Aorta (tissue), 5 donors: ENCODE measurements around the gene ITPK1. TPM values are rescaled to one million over a fixed set of nuclear protein-coding genes. Genes with fewer than 3 reads are reported as not detected.

ENCODE experiments used
- ATAC-seq: fragments of 200-7000 bp; cut with Tn5 transposase; one replicate; pipeline ENCODE4 v1.9.1; 2022; ENCODE audit warnings: moderate library complexity; ENCODE audit not compliant: low FRiP score
- DNase-seq, 2 donors: peaks; one replicate each; pipeline ENCODE4 v3.0.0-alpha.2; 2020
- H3K27ac ChIP-seq, 2 donors: one replicate each; pipeline ENCODE4 v1.5.1; 2013; ENCODE audit warnings: low read length in 2 of 2, mild to moderate bottlenecking in 2 of 2, moderate library complexity in 2 of 2, control low read depth in 1 of 2, inconsistent platforms in 1 of 2, low read depth in 1 of 2
- H3K27me3 ChIP-seq, 2 donors: one replicate each; pipeline ENCODE4 v1.6.1; 2013; ENCODE audit warnings: control low read depth in 1 of 2, low read length in 1 of 2, mild to moderate bottlenecking in 1 of 2, moderate library complexity in 1 of 2; ENCODE audit not compliant: insufficient read depth in 2 of 2, control insufficient read depth in 1 of 2
- H3K36me3 ChIP-seq, 2 donors: one replicate each; pipeline ENCODE4 v1.6.1; 2013; ENCODE audit warnings: control low read depth in 1 of 2, low read length in 1 of 2, mild to moderate bottlenecking in 1 of 2; ENCODE audit not compliant: insufficient read depth in 2 of 2, control insufficient read depth in 1 of 2
- H3K4me1 ChIP-seq, 2 donors: one replicate each; pipeline ENCODE4 v1.6.1; 2013; ENCODE audit warnings: low read length in 2 of 2, control low read depth in 1 of 2, mild to moderate bottlenecking in 1 of 2, moderate library complexity in 1 of 2; ENCODE audit not compliant: insufficient read depth in 2 of 2, control insufficient read depth in 1 of 2
- H3K4me3 ChIP-seq, 2 donors: one replicate each; pipeline ENCODE4 v1.5.1; 2013; ENCODE audit warnings: low read length in 2 of 2, control low read depth in 1 of 2, mild to moderate bottlenecking in 1 of 2
- H3K9me3 ChIP-seq: one replicate; pipeline ENCODE4 v1.6.1; 2013; ENCODE audit warnings: mild to moderate bottlenecking, low read length; ENCODE audit not compliant: control insufficient read depth
- WGBS, 2 donors: extraction: QIAGEN DNeasy Blood & Tissue Kit; methylation state at CpG; one replicate each; pipeline ENCODE4 v1.1.7; 2013; 5-methylcytosine and 5-hydroxymethylcytosine counted together
- intact Hi-C, 2 donors: fragments of 100-400 bp; cut with DNase I; formaldehyde crosslinking; loops; one replicate each; pipeline versions ENCODE4 v1.14.2 to v1.15.0; 2022
- polyA plus RNA-seq, 2 donors: library from polyadenylated mRNA; stranded (reverse); fragments of 200-250 nt; gene quantifications; one replicate each; pipeline ENCODE4 v1.2.3, GENCODE V29; 2013
- total RNA-seq, 2 donors: library from RNA; stranded (reverse); fragmentation: NEBNext Ultra II Directional; extraction: Animal tissue kit (Norgen Biotek cat#: 25700); gene quantifications; one replicate each; pipeline ENCODE4 v1.2.1, GENCODE V29; 2021
- donor health status: healthy with polysubstance abuse.
- donor health status: Bipolar disorder and iron deficiency.
- donor health status: DM: no; HTN: no; CAD: no.
- donor health status: DM: no; HTN: no; CAD: no.
- donor health status: DM: yes; HTN: yes; CAD: no.

Gene ITPK1
- total and polyA plus RNA-seq, 4 donors = 39.7 to 69.5 (median 54.2) TPM

- Histone ChIP-seq H3K4me1 (peaks cover 0 to 2% of the 10 kb centered on the region in 2 donors), H3K27ac (no peak overlapping the region)
Measured at GRCh38 chr14:93095742-93096510, 19.8 kb downstream of the ITPK1 start.

DNA sequence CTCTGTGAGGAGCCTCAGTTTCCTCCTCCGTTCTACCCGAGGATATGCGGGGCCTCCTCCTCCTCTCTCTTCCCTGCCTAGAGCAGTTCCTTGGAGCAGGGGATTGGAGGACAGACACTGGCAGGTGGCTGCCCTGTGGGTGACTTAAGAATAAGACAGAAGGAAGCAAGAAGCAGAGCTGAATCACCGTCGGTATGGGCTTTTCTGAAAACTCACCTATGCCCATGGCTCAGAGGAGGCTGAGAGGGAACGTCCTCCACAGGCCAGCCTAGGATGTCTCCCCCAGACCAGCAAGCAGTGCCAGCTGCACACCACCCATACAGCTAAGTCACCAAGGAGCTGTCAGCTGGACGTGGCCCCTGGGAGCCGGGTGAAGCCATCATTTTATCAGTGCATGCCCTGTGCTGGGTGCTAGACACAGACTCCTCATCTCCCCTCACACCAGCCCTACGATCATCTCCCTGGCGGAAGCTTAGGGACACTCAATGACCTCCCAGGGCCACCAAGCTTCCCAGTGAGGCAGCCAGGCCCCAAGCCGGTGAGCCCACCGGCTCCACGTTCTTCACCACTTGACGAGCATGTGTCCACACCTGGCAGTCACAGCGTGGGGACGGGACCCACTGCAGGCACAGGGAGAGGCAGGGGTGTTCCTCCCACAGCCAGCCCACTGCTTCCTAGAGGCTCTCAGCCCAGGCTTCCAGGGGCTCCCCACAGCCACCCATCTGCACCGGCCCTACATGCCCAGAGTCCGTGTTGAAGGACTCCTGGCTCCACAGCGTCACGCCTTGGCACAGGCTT lies 21.4 kb downstream of the ITPK1 start:
- Histone ChIP-seq H3K27ac (no peak overlapping the region), H3K36me3 (no peaks in the 10 kb centered on the region), H3K4me3 (no peak overlapping the region), H3K4me1 (peaks cover 0 to 2% of the 10 kb centered on the region in 2 donors), H3K9me3 (no peaks in the 10 kb centered on the region), H3K27me3 (no peaks in the 10 kb centered on the region)
- no peak for DNase-seq
- WGBS, 2 donors = 93 to 95% methylated on average over 20 of the region's 20 CpGs
- ATAC-seq = no peak
- intact Hi-C loops = no loop called here

More at GRCh38 chr14:93095742-93096510, 19.8 kb downstream of the ITPK1 start:
- DNase-seq (no peak), ATAC-seq (no peak)
- Histone ChIP-seq H3K9me3 (no peaks in the 10 kb centered on the region), H3K4me3 (no peak overlapping the region), H3K27me3 (no peaks in the 10 kb centered on the region), H3K36me3 (no peaks in the 10 kb centered on the region)
- intact Hi-C loops = no loop called here
- 94% methylated on average over 13 of the region's 13 CpGs for WGBS, 2 donors

GRCh38 chr14:93092606-93093556 lies 22.8 kb downstream of the ITPK1 start:
- Histone ChIP-seq H3K27ac (no peak overlapping the region), H3K9me3 (no peaks in the 10 kb centered on the region), H3K4me1 (peaks cover 0 to 2% of the 10 kb centered on the region in 2 donors), H3K4me3 (no peak overlapping the region), H3K36me3 (no peaks in the 10 kb centered on the region), H3K27me3 (no peaks in the 10 kb centered on the region)
- DNase-seq = no peak
- 71 to 78% methylated on average over 24 of the region's 24 CpGs for WGBS, 2 donors
- ATAC-seq = no peak
- intact Hi-C loops = no loop called here

DNA sequence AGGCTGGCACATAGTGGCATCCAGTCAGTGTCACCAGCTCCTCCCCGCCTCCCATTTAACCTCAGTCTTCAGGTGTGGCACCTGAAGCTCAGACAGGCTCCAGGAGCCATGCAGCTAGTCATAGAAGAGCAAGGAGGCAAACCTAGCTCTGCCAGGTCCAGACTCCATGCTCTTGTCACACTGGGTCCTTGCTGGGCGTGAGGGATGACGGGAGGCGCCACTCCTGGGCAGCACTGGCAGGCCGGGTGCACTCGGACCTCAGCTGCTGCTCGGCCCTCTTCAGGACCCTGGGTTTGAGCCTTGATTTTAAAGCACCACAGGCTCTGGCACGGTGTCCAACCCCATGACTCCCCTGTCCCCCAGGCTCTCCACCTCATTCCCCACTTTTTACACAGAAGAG lies 24.1 kb downstream of the ITPK1 start:
- Histone ChIP-seq H3K27me3 (no peaks in the 10 kb centered on the region), H3K27ac (no peak overlapping the region), H3K36me3 (no peaks in the 10 kb centered on the region), H3K4me1 (no peaks in the 10 kb centered on the region), H3K9me3 (no peaks in the 10 kb centered on the region), H3K4me3 (no peak overlapping the region)
- WGBS, 2 donors = 92 to 94% methylated on average over 8 of the region's 8 CpGs
- ATAC-seq = no peak
- intact Hi-C loops = no loop called here
- DNase-seq = no peak

GRCh38 chr14:93090826-93091555 lies 24.7 kb downstream of the ITPK1 start:
- no peaks in the 10 kb centered on the region for H3K36me3 ChIP-seq
- intact Hi-C loops = no loop called here
- ATAC-seq (no peak), DNase-seq (no peak)
- H3K27me3 ChIP-seq = no peaks in the 10 kb centered on the region
- no peaks in the 10 kb centered on the region for H3K4me1 ChIP-seq
- no peaks in the 10 kb centered on the region for H3K9me3 ChIP-seq
- no peak overlapping the region for H3K27ac ChIP-seq
- 53 to 60% methylated on average over 11 of the region's 11 CpGs for WGBS, 2 donors
- H3K4me3 ChIP-seq = no peak overlapping the region

DNA sequence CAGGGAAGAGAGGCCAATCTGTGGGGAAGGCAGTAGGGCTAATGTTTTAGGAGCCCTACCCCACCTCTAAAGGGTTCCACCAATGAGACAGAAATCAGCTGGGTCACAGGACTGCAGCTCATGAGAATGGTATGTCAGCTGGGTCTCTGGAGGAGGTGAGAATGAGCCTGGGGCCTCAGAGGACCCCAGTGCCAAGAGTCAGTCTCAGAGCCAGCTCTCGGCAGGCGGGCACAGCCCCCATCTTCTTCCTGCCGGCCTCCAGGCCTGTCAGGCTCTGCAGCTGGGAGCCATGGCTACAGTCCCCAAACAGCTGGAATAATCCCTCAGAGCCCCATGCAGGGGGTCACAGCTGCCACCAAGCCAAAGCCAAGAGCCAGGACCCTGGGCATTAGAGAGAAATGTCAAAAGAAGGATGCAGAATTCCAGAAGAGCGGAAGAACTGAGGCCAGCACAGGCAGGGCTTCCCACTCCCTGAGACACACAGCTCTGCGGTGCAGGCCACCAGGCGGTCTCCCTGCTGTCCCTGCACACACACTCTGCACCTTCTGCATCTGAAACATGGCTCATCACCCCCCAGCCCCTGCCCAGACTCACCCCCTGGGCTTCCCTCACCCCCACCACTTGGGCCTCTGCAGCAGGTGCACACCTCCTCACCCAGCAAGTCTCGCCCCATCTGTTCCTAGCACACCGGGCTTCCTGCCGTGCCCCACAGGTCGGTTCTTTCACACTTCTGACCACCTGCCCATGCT lies 26.0 kb downstream of the ITPK1 start:
- Histone ChIP-seq H3K9me3 (no peaks in the 10 kb centered on the region), H3K36me3 (no peaks in the 10 kb centered on the region), H3K4me1 (no peaks in the 10 kb centered on the region), H3K4me3 (no peak overlapping the region), H3K27me3 (no peaks in the 10 kb centered on the region), H3K27ac (no peak overlapping the region)
- 75 to 79% methylated on average over 10 of the region's 10 CpGs for WGBS, 2 donors
- no peak for ATAC-seq
- no peak for DNase-seq
- intact Hi-C loops = no loop called here

- DNase-seq = no peak
- H3K4me3 ChIP-seq = no peak overlapping the region
- 86 to 89% methylated on average over 8 of the region's 8 CpGs for WGBS, 2 donors
- peaks cover 0 to 2% of the 10 kb centered on the region in 2 donors for H3K4me1 ChIP-seq
- H3K27ac ChIP-seq = no peak overlapping the region
- H3K36me3 ChIP-seq = no peaks in the 10 kb centered on the region
- intact Hi-C loops = no loop called here
- ATAC-seq = no peak
- H3K27me3 ChIP-seq = no peaks in the 10 kb centered on the region
- H3K9me3 ChIP-seq = no peaks in the 10 kb centered on the region
Measured at GRCh38 chr14:93086441-93087055, 29.2 kb downstream of the ITPK1 start.
